Measurements from ENCODE around the gene BTBD18.

GRCh38 chr11:57787920-57788702, 36.5 kb upstream of the BTBD18 start:
- no peak for TF ChIP-seq POLR2A (IDR thresholded peaks at IDR 0.05)
- TF ChIP-seq, protein P1, sequence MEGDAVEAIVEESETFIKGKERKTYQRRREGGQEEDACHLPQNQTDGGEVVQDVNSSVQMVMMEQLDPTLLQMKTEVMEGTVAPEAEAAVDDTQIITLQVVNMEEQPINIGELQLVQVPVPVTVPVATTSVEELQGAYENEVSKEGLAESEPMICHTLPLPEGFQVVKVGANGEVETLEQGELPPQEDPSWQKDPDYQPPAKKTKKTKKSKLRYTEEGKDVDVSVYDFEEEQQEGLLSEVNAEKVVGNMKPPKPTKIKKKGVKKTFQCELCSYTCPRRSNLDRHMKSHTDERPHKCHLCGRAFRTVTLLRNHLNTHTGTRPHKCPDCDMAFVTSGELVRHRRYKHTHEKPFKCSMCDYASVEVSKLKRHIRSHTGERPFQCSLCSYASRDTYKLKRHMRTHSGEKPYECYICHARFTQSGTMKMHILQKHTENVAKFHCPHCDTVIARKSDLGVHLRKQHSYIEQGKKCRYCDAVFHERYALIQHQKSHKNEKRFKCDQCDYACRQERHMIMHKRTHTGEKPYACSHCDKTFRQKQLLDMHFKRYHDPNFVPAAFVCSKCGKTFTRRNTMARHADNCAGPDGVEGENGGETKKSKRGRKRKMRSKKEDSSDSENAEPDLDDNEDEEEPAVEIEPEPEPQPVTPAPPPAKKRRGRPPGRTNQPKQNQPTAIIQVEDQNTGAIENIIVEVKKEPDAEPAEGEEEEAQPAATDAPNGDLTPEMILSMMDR (IDR thresholded peaks at IDR 0.05): no peak
- no peak for TF ChIP-seq POLR2AphosphoS5 (IDR thresholded peaks at IDR 0.05)

Measured in transverse colon (tissue), 4 donors.